Stomach (tissue), 4 donors: Measurements from ENCODE around the gene HLA-A.

Experiments
- CTCF ChIP-seq, 7 experiments: fragments of 450-650 bp in 4 of 7; fragments of 200-600 bp in 3 of 7; sonication (generic) in 3 of 7; IDR thresholded peaks; one replicate each; pipeline ENCODE4 v1.5.1; 2016 to 2019; ENCODE audit warnings: antibody characterized with exemption in 7 of 7, control low read depth in 2 of 7, mild to moderate bottlenecking in 1 of 7
- POLR2A ChIP-seq, 4 donors: fragments of 450-650 bp; IDR thresholded peaks; one replicate each; pipeline ENCODE4 v1.6.1; 2016; ENCODE audit warnings: antibody characterized with exemption in 4 of 4, control low read depth in 2 of 4, mild to moderate bottlenecking in 1 of 4, moderate library complexity in 1 of 4
- POLR2AphosphoS5 ChIP-seq, 3 donors: sonication (generic); formaldehyde crosslinking; IDR thresholded peaks; one replicate each; pipeline ENCODE4 v1.6.1; 2016; ENCODE audit warnings: antibody characterized with exemption in 3 of 3

GRCh38 chr6:29980511-29980910 is 38.2 kb downstream of the HLA-A start:
- no peak for TF ChIP-seq POLR2AphosphoS5 (IDR thresholded peaks at IDR 0.05)
- no peak for TF ChIP-seq CTCF (IDR thresholded peaks at IDR 0.05)
- TF ChIP-seq POLR2A (IDR thresholded peaks at IDR 0.05) = no peak
